D341Med (cell line): Measurements from ENCODE around the gene SIGLEC7.
A peak's percentile ranks its signal among the peaks of the same experiment; 100 is the strongest.

Source experiments
- DNase-seq: peaks from one replicate; pipeline ENCODE4 v3.0.0; 2012; ENCODE audit warnings: low spot score

The SIGLEC7 gene

GRCh38 chr19:51142119-51142518, at the start of gene SIGLEC7:
Gene SIGLEC7 (plus strand): TSS chr19:51142301. CDS start chr19:51142370, 69 bp downstream.
- DNase-seq = no peak

- DNase-seq = no peak
These were observed 49.0 kb upstream of the SIGLEC7 start for GRCh38 chr19:51093101-51093500.

- DNase-seq = no peak
These were observed 48.4 kb upstream of the SIGLEC7 start for GRCh38 chr19:51093510-51094345.

- DNase-seq = peak; percentile 79
These were observed 47.3 kb upstream of the SIGLEC7 start for GRCh38 chr19:51094696-51095279.

- DNase-seq = no peak
These were observed 45.5 kb upstream of the SIGLEC7 start for GRCh38 chr19:51096473-51097165.

- DNase-seq = peak; percentile 72
These were observed 44.8 kb upstream of the SIGLEC7 start for GRCh38 chr19:51097166-51097738.

GRCh38 chr19:51097796-51098195, 44.3 kb upstream of the SIGLEC7 start:
- DNase-seq = no peak

GRCh38 chr19:51098365-51099046, 43.6 kb upstream of the SIGLEC7 start:
- DNase-seq = no peak

- DNase-seq = no peak
These were observed 43.1 kb upstream of the SIGLEC7 start for GRCh38 chr19:51099047-51099382.

GRCh38 chr19:51100601-51101000, 41.5 kb upstream of the SIGLEC7 start:
- DNase-seq = no peak

- no peak for DNase-seq
These were observed 40.8 kb upstream of the SIGLEC7 start for GRCh38 chr19:51101171-51101865.

GRCh38 chr19:51102991-51103390, 39.1 kb upstream of the SIGLEC7 start:
- no peak for DNase-seq

GRCh38 chr19:51103926-51104341, 38.2 kb upstream of the SIGLEC7 start:
- no peak for DNase-seq

GRCh38 chr19:51107406-51108065, 34.6 kb upstream of the SIGLEC7 start:
- DNase-seq = no peak

GRCh38 chr19:51108066-51108804, 33.9 kb upstream of the SIGLEC7 start, which contains the start of gene CTU1:
Gene CTU1 (minus strand): TSS chr19:51108409. CDS start chr19:51104569, 3,840 bp downstream.
- peak; percentile 96 for DNase-seq

- no peak for DNase-seq
These were observed 33.3 kb upstream of the SIGLEC7 start for GRCh38 chr19:51108805-51109146.

- DNase-seq = no peak
These were observed 31.5 kb upstream of the SIGLEC7 start for GRCh38 chr19:51110666-51110971.

- no peak for DNase-seq
These were observed 30.5 kb upstream of the SIGLEC7 start for GRCh38 chr19:51111606-51112005.

GRCh38 chr19:51114087-51114729, 27.9 kb upstream of the SIGLEC7 start:
- no peak for DNase-seq

- DNase-seq = no peak
These were observed 25.3 kb upstream of the SIGLEC7 start for GRCh38 chr19:51116736-51117286.
